ENCODE measurements around the gene KIAA1958. TPM values are rescaled to one million over a fixed set of nuclear protein-coding genes. Genes with fewer than 3 reads are reported as not detected.

Gene KIAA1958
- total RNA-seq, 1 experiment from 2014 or later, result 4.2 TPM

GRCh38 chr9:112473986-112474385, 12.6 kb upstream of the KIAA1958 start:
- Histone ChIP-seq H3K4me1 (ENCODE audit: insufficient read depth, low read length) (no peaks in the 10 kb centered on the region), H2AFZ (ENCODE audit: low read length) (no peak overlapping the region), H3K36me3 (ENCODE audit: low read depth, low read length) (peaks cover 5% of the 10 kb centered on the region; the same call in 1 of the 2 replicates), H3K79me2 (ENCODE audit: low read length) (no peaks in the 10 kb centered on the region), H3K4me3 (ENCODE audit: low read length) (no peak overlapping the region), H3K9ac (ENCODE audit: low read length) (no peak overlapping the region), H3K4me2 (ENCODE audit: low read length) (no peak overlapping the region), H3K9me3 (ENCODE audit: low read length) (no peaks in the 10 kb centered on the region), H3F3A (ENCODE audit: low read length, unreplicated experiment) (no peaks in the 10 kb centered on the region), H3K27me3 (ENCODE audit: low read length) (no peaks in the 10 kb centered on the region), H3K27ac (ENCODE audit: low read length) (no peak overlapping the region), H4K20me1 (ENCODE audit: low read length) (no peaks in the 10 kb centered on the region), H3K9me2 (replicated peaks; ENCODE audit: low read length) (no peaks in the 10 kb centered on the region)
- ChIA-PET CTCF (no interaction called here), POLR2A (ENCODE audit: unreplicated experiment) (no interaction called here)
- TF ChIP-seq EZH2phosphoT487 (IDR thresholded peaks at IDR 0.05; ENCODE audit: borderline replicate concordance, low read length) (no peak), EZH2 (IDR thresholded peaks at IDR 0.05; ENCODE audit: low read length, unreplicated experiment) (no peak), CTCF (conservative IDR thresholded peaks at IDR 0.05; ENCODE audit: low read depth, low read length) (no peak)
- no peak for ATAC-seq
- BruUV-seq (replicated peaks), result no TSS peak
- intact Hi-C loops (cut with micrococcal nuclease), result no loop called here
- DNase-seq, result no peak

- H3K9ac ChIP-seq (ENCODE audit: low read length), result no peak overlapping the region
Observed at GRCh38 chr9:112475318-112475717, 11.3 kb upstream of the KIAA1958 start.

More at GRCh38 chr9:112475318-112475717, 11.3 kb upstream of the KIAA1958 start:
- no peak for DNase-seq
- H2AFZ ChIP-seq (ENCODE audit: low read length), result no peak overlapping the region
- no peak overlapping the region for H3K27ac ChIP-seq (ENCODE audit: low read length)
- no peak for ATAC-seq
- POLR2A ChIA-PET (ENCODE audit: unreplicated experiment), result no interaction called here
- H3K4me1 ChIP-seq (ENCODE audit: insufficient read depth, low read length), result no peaks in the 10 kb centered on the region
- BruUV-seq (replicated peaks), result no TSS peak
- no peak overlapping the region for H3K4me3 ChIP-seq (ENCODE audit: low read length)
- H3K36me3 ChIP-seq (ENCODE audit: low read depth, low read length), result peaks cover 5% of the 10 kb centered on the region; the same call in 1 of the 2 replicates
- intact Hi-C loops (cut with micrococcal nuclease), result no loop called here
- CTCF ChIA-PET, result no interaction called here
- H4K20me1 ChIP-seq (ENCODE audit: low read length), result no peaks in the 10 kb centered on the region
- H3K9me2 ChIP-seq (replicated peaks; ENCODE audit: low read length), result no peaks in the 10 kb centered on the region
- H3K9me3 ChIP-seq (ENCODE audit: low read length), result no peaks in the 10 kb centered on the region
- H3K27me3 ChIP-seq (ENCODE audit: low read length), result no peaks in the 10 kb centered on the region
- TF ChIP-seq EZH2phosphoT487 (IDR thresholded peaks at IDR 0.05; ENCODE audit: borderline replicate concordance, low read length) (no peak), CTCF (conservative IDR thresholded peaks at IDR 0.05; ENCODE audit: low read depth, low read length) (no peak), EZH2 (IDR thresholded peaks at IDR 0.05; ENCODE audit: low read length, unreplicated experiment) (no peak)
- no peaks in the 10 kb centered on the region for H3F3A ChIP-seq (ENCODE audit: low read length, unreplicated experiment)
- H3K4me2 ChIP-seq (ENCODE audit: low read length), result no peak overlapping the region
- no peaks in the 10 kb centered on the region for H3K79me2 ChIP-seq (ENCODE audit: low read length)
